ENCODE results near the gene FOXA3. TPM values are rescaled to one million over a fixed set of nuclear protein-coding genes. Genes with fewer than 3 reads are reported as not detected.

The FOXA3 gene
- total and polyA plus RNA-seq, 3 donors from 2014 or later = 1.5 to 1.7 (median 1.7) TPM

DNA sequence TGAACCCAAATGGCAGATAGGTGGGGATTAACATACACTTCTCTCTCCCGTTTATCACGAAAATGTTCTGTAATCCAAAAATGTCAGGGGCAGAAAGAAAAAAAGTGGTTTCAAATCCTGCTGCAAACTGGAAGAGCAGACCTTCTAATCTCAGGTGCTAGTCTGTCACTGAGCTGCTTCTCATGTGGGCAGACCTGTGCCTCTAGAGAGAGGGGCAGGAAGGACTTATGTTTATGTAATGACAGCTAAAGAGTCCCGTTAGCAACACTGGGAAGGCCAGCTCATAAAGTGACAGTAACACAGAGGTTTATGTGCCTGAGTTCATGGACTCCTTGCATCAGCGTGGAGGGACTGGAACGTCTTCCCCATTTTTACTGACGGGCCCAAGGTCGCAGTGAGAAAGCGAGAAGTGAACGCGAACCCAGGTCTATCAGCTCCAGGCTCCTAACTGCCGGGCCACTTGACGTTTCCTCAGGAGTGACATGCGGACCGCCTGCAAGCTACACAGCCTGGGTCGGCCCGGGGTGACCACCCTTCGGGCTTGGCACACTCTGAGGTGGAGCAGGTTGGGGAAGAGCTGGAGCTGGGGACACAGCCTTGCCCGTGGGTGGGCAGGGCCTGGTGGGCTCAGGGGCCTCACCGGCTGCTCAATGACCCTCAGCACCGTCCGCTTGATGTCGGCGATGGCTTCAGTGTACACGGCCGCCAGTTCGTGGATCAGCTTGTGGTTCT lies 39.4 kb upstream of the FOXA3 start:
- H3K27ac ChIP-seq = no peak overlapping the region
- no peaks in the 10 kb centered on the region for H3K27me3 ChIP-seq
- intact Hi-C loops (cut with DNase I; ENCODE audit: low total_unique reads) = no loop called here
- no peaks in the 10 kb centered on the region for H3K36me3 ChIP-seq (ENCODE audit: low read depth, missing control alignments)
- no peak overlapping the region for H3K4me3 ChIP-seq
- DNase-seq = no peak
- WGBS, 2 donors = 87 to 88% methylated on average over 19 to 26 of the region's 26 CpGs
- H3K4me1 ChIP-seq = no peaks in the 10 kb centered on the region
- no peaks in the 10 kb centered on the region for H3K9me3 ChIP-seq
- no peak for TF ChIP-seq POLR2A (IDR thresholded peaks at IDR 0.05)
- TF ChIP-seq, protein P1, sequence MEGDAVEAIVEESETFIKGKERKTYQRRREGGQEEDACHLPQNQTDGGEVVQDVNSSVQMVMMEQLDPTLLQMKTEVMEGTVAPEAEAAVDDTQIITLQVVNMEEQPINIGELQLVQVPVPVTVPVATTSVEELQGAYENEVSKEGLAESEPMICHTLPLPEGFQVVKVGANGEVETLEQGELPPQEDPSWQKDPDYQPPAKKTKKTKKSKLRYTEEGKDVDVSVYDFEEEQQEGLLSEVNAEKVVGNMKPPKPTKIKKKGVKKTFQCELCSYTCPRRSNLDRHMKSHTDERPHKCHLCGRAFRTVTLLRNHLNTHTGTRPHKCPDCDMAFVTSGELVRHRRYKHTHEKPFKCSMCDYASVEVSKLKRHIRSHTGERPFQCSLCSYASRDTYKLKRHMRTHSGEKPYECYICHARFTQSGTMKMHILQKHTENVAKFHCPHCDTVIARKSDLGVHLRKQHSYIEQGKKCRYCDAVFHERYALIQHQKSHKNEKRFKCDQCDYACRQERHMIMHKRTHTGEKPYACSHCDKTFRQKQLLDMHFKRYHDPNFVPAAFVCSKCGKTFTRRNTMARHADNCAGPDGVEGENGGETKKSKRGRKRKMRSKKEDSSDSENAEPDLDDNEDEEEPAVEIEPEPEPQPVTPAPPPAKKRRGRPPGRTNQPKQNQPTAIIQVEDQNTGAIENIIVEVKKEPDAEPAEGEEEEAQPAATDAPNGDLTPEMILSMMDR (IDR thresholded peaks at IDR 0.05) = no peak

DNA sequence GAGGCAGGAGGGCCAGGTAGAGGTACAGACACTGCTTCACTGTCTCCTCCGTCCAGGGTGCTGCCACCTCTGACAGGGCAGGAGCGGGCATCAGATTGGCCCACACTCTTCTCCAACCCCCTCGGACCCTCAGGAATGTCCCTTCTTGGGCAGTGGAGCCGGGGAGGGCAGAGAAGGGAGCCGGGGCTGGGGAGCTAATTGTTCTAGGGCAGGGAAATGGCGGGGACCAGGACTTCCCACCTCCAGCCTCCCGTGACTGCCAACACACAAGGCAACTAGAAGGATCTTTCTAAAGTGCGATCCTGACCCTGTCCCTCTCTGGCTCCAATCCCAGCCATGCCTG lies 38.9 kb upstream of the FOXA3 start:
- no peaks in the 10 kb centered on the region for H3K9me3 ChIP-seq
- WGBS, 2 donors = 96 to 97% methylated on average over 5 to 8 of the region's 8 CpGs

DNA sequence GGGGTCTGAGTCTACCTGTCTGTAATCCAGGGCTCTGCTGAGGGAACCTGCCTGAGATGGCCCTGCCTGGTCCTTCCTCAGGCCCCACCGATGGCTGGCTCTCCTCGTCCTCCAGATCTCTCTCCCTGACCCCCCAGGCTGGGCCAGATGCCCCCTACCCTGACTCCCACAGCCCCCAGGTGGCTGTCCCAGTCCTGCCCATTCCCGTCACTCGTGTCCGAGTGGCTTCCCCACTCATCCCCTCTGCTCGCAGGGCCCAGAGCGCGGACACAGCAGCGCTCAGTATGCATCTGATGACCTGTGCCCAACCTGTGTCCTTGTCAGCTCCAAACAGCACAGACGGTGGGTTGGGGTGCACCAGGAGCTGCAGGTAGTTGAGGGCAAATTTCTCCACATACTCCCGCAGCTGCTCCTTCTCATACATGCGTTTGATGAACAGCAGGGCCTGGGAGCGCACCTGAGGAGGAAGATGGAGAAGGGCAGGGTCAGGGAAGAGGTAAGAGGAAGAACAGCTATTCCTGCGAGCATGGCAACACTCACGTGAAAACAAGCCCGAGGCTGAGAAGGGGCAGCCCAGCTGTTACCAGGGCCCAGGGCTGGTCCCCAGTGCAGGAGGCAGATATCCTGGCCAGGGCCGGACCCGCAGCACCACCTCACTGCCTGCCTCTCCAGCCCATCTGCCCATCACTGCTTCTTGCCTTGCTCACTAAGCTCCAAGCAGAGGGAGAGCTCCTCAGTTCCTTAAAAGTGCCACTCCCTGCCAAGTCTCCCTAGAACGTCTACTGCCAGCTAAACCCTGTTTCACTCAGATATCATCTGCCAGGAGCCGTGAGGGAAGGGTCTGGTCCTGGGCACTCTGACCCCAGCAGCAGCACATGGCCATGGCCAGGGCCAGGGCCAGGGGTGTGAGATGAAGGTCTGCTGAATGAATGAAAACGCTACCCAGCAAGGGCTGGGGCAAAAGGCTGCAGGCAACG lies 37.9 kb upstream of the FOXA3 start:
- intact Hi-C loops (cut with DNase I; ENCODE audit: low total_unique reads) = no loop called here
- no peak for DNase-seq
- no peak overlapping the region for H3K4me3 ChIP-seq
- no peaks in the 10 kb centered on the region for H3K36me3 ChIP-seq (ENCODE audit: low read depth, missing control alignments)
- H3K27me3 ChIP-seq = no peaks in the 10 kb centered on the region
- no peaks in the 10 kb centered on the region for H3K4me1 ChIP-seq
- no peak overlapping the region for H3K27ac ChIP-seq
- H3K9me3 ChIP-seq = no peaks in the 10 kb centered on the region
- TF ChIP-seq, protein P1 (IDR thresholded peaks at IDR 0.05) = no peak
- no peak for TF ChIP-seq POLR2A (IDR thresholded peaks at IDR 0.05)
- whole genome bisulfite sequencing, 2 donors = 76 to 78% methylated on average over 21 to 22 of the region's 22 CpGs

More for the DNA sequence above, 38.9 kb upstream of the FOXA3 start:
- no peaks in the 10 kb centered on the region for H3K36me3 ChIP-seq (ENCODE audit: low read depth, missing control alignments)
- no peaks in the 10 kb centered on the region for H3K4me1 ChIP-seq
- no peak overlapping the region for H3K27ac ChIP-seq
- no peaks in the 10 kb centered on the region for H3K27me3 ChIP-seq
- TF ChIP-seq, protein P1 (IDR thresholded peaks at IDR 0.05) = no peak
- no peak for TF ChIP-seq POLR2A (IDR thresholded peaks at IDR 0.05)
- H3K4me3 ChIP-seq = no peak overlapping the region
- intact Hi-C loops (cut with DNase I; ENCODE audit: low total_unique reads) = no loop called here
- DNase-seq = no peak

DNA sequence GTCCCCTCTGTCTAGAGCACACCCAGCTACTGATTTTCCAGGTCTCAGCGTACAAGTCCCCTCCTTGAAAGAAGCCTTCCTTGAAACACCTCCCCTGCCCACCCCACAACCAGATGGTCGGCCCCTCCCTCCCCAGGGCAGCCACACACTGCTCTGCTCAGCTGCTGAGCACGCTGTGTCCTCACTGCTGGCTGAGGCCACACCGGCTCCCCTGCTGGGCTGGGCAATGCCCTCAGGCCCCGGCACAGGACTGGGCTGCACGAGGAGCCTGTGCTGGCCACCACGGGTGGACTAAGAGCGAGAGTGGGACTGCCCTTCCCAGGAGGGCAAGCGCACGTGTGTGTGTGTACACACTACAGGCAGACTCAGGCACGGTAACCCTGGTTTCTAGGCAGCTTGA lies 37.2 kb upstream of the FOXA3 start:
- no peaks in the 10 kb centered on the region for H3K36me3 ChIP-seq (ENCODE audit: low read depth, missing control alignments)
- no peaks in the 10 kb centered on the region for H3K27me3 ChIP-seq
- no peak overlapping the region for H3K27ac ChIP-seq
- intact Hi-C loops (cut with DNase I; ENCODE audit: low total_unique reads) = no loop called here
- H3K4me3 ChIP-seq = no peak overlapping the region
- H3K9me3 ChIP-seq = no peaks in the 10 kb centered on the region
- DNase-seq = no peak
- 69 to 81% methylated on average over 10 to 11 of the region's 11 CpGs for WGBS, 2 donors
- TF ChIP-seq, protein P1 (IDR thresholded peaks at IDR 0.05) = no peak
- TF ChIP-seq POLR2A (IDR thresholded peaks at IDR 0.05) = no peak
- no peaks in the 10 kb centered on the region for H3K4me1 ChIP-seq

All from testis (tissue), 3 donors.